Thyroid gland (tissue), 4 donors: ENCODE data around the gene JADE1.

ENCODE experiments used
- CTCF ChIP-seq, 6 experiments: fragments of 200-600 bp in 3 of 6; fragments of 450-650 bp in 3 of 6; sonication (generic) in 3 of 6; IDR thresholded peaks; one replicate each; pipeline ENCODE4 v1.5.1; 2016 to 2019; ENCODE audit warnings: antibody characterized with exemption in 6 of 6, mild to moderate bottlenecking in 2 of 6, inconsistent platforms in 1 of 6, moderate library complexity in 1 of 6
- POLR2A ChIP-seq, 2 donors: fragments of 450-650 bp; IDR thresholded peaks; one replicate each; pipeline ENCODE4 v1.6.1; 2017; ENCODE audit warnings: antibody characterized with exemption in 2 of 2, mild to moderate bottlenecking in 2 of 2, moderate library complexity in 1 of 2

- TF ChIP-seq CTCF (IDR thresholded peaks at IDR 0.05) (no peak), POLR2A (IDR thresholded peaks at IDR 0.05) (no peak)
Measured at GRCh38 chr4:128869776-128870509, 60.4 kb downstream of the JADE1 start.
